Measurements from ENCODE around the gene LDLRAD4. TPM values are rescaled to one million over a fixed set of nuclear protein-coding genes. Genes with fewer than 3 reads are reported as not detected.

LDLRAD4 gene
- total and polyA plus RNA-seq, 9 of the 15 experiments (the other 6 are each of a cell fraction or from before 2014, with no cell fraction given), result 0.01 TPM; not detected in 8

- H3K27me3 ChIP-seq (ENCODE audit: control insufficient read depth in 2 of 2, insufficient read depth in 2 of 2, low read length in 2 of 2), result peaks cover 17 to 43% of the 10 kb centered on the region in 2 experiments; a peak in 4 of 5 replicates
- DNase-seq (ENCODE audit: extremely low read depth in 1 of 4, low spot score in 3 of 4) (no peak), FAIRE-seq (no peak), ATAC-seq (no peak)
- H3K9me1 ChIP-seq (ENCODE audit: control insufficient read depth, insufficient read depth, low read length), result no peaks in the 10 kb centered on the region
- no peaks in the 10 kb centered on the region for H3K79me2 ChIP-seq (ENCODE audit: control insufficient read depth, insufficient read depth, low read length)
- H3K4me3 ChIP-seq, result no peak overlapping the region
- no peak overlapping the region for H3K27ac ChIP-seq (ENCODE audit: extremely low read depth, low read depth, low read length)
- 3% methylated on average over 11 of the region's 16 CpGs for WGBS (ENCODE audit: insufficient coverage, low coverage, missing lambda C conversion rate)
- no TSS peak for BruUV-seq (replicated peaks)
- in situ Hi-C loops (cut with MboI), result no loop called here
- H4K20me1 ChIP-seq (replicated peaks; ENCODE audit: control insufficient read depth, insufficient read depth, low read length), result no peaks in the 10 kb centered on the region; the same call in 1 of the 2 replicates
- no peak overlapping the region for H3K4me2 ChIP-seq (ENCODE audit: insufficient read depth, low read length)
- H3K36me3 ChIP-seq (ENCODE audit: control insufficient read depth, insufficient read depth, low read length), result no peaks in the 10 kb centered on the region
- ChIA-PET POLR2A (no interaction called here), CTCF (ENCODE audit: low intra/inter-chr PET ratio) (no interaction called here)
- intact Hi-C loops (cut with micrococcal nuclease), result loop anchor here (5.0 kb wide), 1 partner anchor 34 kb away; no protein-coding TSS in a partner anchor
- H2AFZ ChIP-seq (ENCODE audit: low read depth, low read length), result no peak overlapping the region
- H3K4me1 ChIP-seq (replicated peaks in 1 of 2; ENCODE audit: control insufficient read depth in 2 of 2, insufficient read depth in 2 of 2, low read length in 2 of 2), result no peaks in the 10 kb centered on the region
- no peak overlapping the region for H3K9ac ChIP-seq (ENCODE audit: insufficient read depth in 1 of 2, low read depth in 2 of 2, low read length in 2 of 2)
- H3K9me3 ChIP-seq (replicated peaks; ENCODE audit: control insufficient read depth, insufficient read depth, low read depth, low read length), result no peaks in the 10 kb centered on the region
- no peak for TF ChIP-seq HLTF (IDR thresholded peaks at IDR 0.05)
- TF ChIP-seq DNMT1 (IDR thresholded peaks at IDR 0.05), result no peak
- TF ChIP-seq MAX (CRISPR knock-in tag; IDR thresholded peaks at IDR 0.05), result no peak
- TF ChIP-seq ARID1B (IDR thresholded peaks at IDR 0.05), result no peak
- TF ChIP-seq MGA (IDR thresholded peaks at IDR 0.05), result no peak
- TF ChIP-seq PRMT5 (CRISPR knock-in tag; IDR thresholded peaks at IDR 0.05), result no peak
- no peak for TF ChIP-seq RCOR1 (IDR thresholded peaks at IDR 0.05; ENCODE audit: borderline replicate concordance in 1 of 2, low read depth in 2 of 2, low read length in 2 of 2)
- TF ChIP-seq ZNF695 (CRISPR knock-in tag; IDR thresholded peaks at IDR 0.05), result no peak
- no peak for TF ChIP-seq CBX8 (IDR thresholded peaks at IDR 0.05; ENCODE audit: borderline replicate concordance, extremely low read depth, low read depth, low read length, poor library complexity, severe bottlenecking)
- TF ChIP-seq CREB3L1 (IDR thresholded peaks at IDR 0.05; ENCODE audit: borderline replicate concordance, low read depth), result no peak
Observed at GRCh38 chr18:13493725-13494124, 275.2 kb downstream of the LDLRAD4 start.

All from K562 (cell line).